HG03280 (cell line): ENCODE results near the gene ATP13A3.
"Not testable (repeated sequence)": the region's sequence is repeated elsewhere in the genome, so short reads cannot be mapped to it uniquely, and the experiment has no call there.

Experiments used
- ATAC-seq: cut with Tn5 transposase; IDR thresholded peaks from one replicate; pipeline ENCODE4 v1.9.1; 2021; ENCODE audit warnings: mild to moderate bottlenecking, moderate library complexity; ENCODE audit not compliant: unreplicated experiment

ATP13A3 gene

DNA sequence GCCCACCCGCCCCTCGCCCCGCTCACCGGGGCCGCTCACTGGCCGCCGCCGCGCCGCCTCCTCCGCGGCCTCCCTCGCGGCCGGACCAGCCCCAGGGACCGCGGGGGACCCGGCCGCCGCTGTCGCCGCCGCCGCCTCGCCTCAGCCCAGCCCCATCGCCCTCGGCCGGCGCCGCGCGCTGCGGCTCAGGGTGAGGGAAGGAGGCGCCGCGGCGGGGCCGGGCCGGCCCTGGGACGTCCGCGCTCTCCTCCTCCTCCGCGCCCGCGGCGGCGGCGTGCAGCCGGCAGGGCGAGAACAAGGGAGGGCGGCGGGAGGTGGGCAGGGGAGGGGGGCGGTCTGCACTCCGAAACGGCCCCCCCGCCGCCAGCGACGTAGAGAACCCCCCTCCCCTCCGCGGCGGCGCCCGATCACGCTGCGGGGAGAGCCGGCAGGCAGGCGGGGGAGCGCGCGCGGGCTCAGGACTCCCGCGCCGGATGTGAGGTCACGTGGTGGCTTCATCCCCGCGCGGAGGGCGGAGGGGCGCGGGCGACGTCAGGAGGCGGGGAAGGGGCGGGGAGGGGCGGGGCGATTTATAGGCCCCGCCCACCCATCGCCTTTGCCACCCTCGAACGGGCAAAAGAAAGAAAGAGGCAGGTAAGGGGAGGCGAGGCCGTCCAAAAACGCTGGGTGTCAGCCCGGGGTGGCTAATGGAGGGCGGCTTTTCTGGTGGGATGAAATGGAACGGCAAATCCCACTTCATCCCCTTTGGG lies at the start of gene ATP13A3:
TSS of gene ATP13A3 (minus strand) at position 463 of the 749 bp plus-strand sequence. CDS start 24,812 bp downstream, outside the sequence.
- peak; percentile 70 for ATAC-seq

DNA sequence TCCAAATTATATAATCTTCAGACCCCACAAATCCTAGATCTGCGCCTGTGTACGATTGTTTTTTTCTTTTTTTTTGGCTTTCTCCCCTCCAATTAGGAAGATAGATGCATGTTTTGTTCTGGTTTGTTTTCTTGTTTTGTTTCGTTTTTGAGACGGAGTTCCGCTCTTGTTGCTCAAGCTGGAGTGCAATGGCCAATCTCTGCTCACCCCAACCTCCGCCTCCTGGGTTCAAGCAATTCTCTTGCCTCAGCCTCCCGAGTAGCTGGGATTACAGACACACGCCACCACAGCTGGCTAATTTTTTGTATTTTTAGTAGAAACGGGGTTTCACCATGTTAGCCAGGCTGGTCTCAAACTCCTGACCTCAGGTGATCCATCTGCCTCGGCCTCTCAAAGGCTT lies 48.4 kb upstream of the ATP13A3 start:
- ATAC-seq: not testable (repeated sequence)

DNA sequence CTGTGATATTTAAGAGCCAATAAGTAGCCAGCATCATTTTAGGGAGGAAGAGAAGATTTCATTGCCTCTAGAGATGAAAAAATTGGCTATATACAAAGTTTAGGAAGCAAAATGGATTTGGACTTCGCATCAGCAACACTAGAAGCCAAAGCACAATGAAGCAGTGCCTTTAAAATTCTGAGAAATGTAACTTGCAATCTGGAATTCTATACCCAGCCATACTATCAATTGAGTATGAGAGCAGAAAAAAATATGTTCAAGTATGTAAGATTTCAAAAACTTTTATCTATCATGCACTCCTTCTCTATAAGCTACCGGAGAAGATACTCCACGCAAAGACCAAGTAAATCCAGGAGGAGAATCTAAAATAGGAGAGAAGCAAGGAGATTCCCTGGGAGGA lies 47.4 kb upstream of the ATP13A3 start:
- no peak for ATAC-seq

DNA sequence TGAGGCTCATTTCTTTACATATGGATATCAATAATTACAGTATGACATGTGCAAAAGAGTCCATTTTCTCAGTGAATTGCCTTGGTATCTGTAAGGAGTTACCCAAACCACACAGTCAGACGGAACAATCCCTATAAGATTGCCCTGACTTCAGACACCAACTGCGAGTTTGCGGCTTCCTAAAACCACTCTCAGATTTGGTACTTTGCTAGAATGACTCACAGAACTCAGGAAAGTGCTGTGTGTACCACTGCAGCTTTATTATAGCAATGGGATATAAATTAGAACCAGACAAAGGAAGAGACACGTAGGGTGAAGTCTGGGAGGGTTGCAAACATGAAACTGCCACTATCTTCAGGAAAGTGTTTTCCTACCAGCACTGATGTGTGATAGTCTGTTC lies 45.8 kb upstream of the ATP13A3 start:
- ATAC-seq: no peak

DNA sequence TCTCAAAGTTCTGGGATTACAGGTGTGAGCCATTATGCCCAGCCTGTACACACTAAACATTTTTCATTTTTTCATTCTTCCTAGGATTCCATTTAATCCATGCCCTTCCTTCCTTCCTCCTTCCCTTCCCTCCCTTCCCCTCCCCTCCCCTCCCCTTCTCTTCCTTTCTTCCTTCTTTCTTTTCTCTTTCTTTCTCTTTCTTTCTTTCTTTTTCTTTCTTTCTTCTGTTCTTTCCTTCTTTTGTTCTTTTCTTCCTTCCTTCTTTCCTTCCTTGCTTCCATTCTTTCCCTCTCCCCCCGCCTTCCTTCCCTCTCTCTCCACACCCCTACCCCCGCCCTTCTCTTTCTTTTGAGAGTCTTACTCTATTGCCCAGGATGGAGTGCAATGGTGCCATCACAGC lies 40.9 kb upstream of the ATP13A3 start:
- ATAC-seq: no peak

DNA sequence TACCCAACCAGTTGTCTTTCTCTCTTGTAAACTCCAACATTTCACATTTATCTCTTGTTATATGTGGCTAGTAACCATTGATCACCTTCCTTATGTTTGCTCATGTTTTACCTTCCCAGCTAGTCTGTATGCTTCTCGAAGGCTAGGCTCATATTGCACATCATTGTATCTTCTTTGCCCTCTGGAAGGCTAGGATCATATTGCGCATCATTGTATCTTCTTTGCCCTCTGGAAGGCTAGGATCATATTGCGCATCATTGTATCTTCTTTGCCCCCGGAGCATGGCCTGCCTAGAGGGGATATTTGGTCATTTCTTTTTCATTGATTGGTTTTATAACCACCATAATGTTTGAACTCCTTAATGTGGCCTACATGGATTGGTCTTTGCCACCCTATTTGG lies 39.4 kb upstream of the ATP13A3 start:
- no peak for ATAC-seq

DNA sequence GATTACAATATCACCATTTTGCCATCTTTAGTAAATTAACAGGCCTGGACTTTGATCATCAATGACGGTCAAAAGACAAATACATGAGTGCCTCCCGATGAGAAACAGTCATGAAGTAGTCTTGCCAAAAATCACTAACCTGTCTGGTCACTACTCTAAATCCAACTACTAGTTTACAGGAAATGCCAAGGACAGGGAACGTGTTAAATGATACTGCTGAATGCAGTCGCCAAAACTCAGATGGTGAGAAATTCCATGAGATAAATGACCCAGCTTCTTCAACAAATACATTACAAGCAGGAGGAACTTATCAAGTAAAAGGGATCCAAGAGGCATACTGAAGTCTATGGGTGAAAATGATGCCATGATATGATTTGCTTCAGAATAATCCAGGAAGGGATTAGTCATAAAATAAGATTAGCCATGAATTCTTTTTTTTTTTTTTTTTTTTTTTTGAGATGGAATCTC lies 35.8 kb upstream of the ATP13A3 start:
- ATAC-seq: no peak

DNA sequence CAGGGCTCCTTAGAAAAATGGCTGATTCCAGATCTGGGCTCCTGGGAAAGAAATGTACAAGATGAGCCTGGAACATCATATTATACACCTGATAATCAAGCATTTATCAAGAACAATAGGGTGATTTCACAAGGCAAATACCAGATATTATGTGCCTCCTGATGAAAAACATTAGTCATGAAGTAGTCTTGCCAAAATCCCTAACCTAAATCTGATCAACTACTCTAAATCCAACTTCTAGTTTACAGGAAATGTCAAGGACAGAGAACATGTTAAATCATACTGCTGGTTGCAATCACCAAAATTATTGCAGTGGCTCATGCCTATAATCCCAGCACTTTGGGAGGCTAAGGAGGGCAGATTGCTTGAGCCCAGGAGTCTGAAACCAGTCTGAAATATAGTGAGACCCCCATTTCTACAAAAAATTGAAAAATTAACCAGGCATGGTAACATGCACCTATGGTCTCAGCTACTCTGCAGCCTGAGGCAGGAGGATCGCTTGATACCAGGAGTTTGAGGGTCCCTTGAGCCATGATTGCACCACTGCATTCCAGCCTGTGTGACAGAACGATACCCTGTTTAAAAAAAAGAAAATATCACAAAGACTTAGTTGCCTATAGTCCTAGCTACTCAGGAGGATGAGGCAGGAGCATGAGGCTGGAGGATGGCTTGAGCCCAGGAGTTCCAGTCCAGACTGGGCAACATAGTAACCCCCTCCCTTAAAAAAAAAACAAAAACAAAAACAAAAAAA lies 34.9 kb upstream of the ATP13A3 start:
- ATAC-seq: no peak

DNA sequence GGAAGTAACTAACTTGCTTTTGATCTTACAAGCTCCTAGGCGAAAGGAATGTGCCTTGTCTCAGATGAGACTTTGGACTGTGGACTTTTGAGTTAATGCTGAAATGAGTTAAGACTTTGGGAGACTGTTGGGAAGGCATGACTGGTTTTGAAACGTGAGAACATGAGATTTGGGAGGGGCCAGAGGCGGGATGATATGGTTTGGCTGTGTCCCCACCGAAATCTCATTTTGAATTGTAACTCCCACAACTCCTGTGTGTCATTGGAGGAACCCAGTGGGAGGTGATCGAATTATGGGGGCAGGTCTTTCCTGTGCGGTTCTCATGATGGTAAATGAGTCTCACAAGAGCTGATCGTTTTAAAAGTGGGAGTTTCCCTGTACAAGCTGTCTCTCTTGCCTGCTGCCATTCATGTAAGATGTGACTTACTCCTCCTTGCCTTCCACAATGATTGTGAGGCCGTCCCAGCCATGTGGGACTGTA lies 33.9 kb upstream of the ATP13A3 start:
- ATAC-seq: peak; percentile 79

DNA sequence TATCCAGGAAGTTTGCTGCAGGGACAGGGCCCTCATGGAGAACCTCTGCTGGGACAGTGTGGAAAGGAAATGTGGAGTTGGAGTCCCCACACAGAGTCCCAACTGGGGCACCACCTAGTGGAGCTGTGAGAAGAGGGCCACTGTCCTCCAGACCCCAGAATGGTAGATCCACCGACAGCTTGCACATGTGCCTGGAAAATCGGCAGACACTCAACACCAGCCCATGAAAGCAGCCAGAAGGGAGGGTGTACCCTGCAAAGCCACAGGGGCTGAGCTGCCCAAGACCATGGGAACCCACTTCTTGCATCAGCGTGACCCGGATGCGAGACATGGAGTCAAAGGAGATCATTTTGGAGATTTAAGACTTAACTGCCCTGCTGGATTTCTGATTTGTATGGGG lies 33.4 kb upstream of the ATP13A3 start:
- not testable (repeated sequence) for ATAC-seq

DNA sequence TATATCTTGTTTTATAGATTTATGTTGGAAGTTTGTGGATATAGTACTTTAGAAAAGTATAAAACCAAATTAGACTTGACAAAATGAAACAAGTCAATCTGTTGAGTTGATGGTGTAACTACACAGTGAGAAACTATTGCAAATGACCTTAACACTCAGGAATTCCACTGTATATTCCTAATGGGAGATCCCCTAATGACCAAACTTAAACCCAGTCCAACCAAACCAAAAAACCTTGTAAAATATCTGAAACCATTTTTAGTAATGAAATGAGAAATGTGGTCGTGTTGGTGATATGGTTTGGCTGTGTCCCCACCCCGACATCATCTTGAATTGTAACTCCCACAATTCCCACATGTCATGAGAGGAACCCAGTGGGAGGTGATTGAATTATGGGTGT lies 31.9 kb upstream of the ATP13A3 start:
- ATAC-seq: no peak

DNA sequence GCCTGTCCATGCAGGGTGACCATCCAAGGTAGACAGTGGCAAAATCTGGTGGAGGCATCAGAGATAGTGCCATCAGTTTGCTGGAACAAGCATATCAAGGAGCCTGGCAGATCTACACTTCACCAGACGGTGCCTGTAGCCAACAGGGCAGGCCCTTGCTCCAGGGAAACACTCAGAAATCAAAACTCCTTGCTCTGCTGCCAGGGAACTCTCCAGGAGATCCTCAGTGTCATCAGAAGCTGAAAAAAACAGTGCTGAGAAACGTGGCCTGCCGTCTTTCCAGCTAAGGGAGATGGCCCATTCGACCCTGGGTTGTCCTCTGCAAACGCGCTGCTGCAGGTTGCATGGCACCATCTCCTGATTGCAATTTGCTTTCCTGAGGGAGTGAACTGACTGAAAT lies 30.5 kb upstream of the ATP13A3 start:
- ATAC-seq: no peak

DNA sequence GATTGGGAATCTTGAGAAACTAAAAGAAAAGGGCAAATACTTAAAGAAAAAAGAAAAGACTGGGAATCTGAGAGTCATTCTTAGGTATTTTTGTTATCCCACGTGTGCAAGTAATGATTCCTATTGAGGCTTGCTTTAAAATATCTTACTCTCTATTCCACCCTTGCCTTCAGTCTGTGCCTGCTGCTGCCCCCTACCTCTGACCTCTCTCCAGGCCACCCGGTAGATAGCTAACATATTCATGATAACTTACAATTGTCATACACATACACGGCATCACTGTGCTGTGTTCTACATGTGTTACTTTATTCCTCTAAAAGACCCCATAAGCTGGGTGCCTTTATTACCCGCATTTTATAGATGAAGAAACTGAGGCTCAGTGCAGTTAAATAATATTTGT lies 27.8 kb upstream of the ATP13A3 start:
- no peak for ATAC-seq

DNA sequence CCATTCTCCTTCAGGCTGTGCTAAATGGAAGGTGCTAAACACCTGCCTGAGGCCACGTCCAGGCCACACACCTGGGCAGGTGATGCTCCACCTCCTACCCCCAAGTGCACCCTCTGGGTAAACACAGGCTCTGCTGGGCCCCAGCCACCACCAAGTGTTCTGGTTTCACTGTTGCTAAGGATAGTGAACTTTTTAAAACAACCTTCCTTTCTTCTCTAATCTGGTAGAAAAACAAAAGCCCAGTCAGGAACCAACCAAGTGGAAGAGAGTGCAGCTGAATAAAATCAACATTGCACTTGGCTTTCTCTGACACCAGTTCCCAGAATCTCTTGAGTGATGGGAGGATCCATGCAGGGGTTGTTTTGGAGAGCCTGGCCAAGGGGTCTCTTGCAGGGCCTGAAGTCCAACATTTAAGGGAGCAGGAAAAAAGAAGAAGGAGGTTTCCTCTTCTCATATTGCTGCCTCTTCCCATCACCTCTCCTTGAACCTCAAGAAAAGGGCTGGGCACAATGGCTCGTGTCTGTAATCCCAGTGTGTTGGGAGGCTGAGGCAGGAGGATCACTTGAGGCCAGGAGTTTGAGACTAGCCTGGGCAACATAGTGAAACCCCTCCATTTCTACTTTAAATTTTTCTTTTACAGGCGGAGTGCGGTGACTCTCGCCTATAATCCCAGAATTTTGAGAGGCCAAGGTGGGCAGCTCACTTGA lies 26.2 kb upstream of the ATP13A3 start:
- no peak for ATAC-seq

DNA sequence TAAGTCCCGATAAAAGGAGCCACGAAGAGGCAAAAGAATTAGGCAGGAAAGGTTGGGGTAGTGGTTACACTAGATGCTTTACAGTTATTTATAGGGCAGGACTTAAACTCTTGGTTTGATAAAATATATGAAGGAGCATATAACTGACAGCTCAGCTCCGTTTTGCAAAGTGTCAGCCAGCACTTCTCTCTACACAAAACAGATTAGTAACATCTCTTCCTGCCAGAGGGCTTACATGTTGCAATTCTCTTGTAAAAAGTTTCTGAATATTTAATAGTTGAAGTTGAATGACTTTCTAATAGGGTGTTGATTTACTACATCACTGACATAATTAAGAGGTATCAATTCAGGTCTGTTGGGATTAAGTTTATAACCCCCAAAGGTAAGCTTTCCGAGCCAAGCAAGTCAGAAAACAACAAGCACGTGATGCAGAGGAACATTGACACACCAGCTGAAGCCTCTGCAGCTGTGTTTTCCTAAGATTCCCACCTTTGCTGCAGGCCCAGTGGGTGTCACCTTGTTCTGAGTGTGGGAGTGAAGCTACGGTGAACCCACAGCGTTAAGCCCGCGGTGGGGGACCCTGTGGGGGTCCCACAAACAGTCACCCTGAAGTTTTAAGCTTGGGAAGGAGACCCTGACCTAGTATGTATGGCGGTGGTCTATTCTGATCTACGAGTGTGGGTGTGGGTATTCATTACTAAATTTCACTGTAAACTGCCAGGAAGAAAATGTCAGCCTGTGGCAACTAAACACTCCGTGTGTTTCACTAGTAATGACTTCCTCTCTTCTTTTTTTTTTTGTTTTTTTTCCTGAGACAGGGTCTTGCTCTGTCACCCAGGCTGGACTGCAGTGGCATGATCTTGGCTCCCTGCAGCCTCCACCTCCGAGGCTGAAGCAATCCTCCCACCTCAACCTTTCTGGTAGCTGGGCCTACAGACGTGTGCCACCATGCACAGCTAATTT lies 22.0 kb upstream of the ATP13A3 start:
- ATAC-seq: no peak

DNA sequence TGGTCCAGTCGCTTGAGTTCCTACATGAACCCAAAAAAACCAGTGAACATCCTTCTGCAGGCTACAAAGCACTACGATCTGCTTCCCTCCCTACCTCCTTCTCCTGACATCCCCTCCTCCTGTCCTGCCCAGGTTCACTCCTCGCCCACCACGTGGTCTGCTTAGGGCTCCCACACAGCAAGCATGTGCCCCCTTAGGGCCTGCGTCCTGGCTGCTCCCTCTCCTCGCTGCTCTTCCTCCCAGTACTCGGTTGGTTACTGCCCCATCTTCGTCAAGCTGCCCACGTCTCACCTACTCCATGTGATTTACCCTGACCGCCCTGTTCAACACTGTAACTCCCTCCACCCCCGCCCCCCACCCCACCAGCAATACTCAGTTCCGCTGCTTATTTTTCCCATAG lies 20.8 kb upstream of the ATP13A3 start:
- ATAC-seq: no peak

DNA sequence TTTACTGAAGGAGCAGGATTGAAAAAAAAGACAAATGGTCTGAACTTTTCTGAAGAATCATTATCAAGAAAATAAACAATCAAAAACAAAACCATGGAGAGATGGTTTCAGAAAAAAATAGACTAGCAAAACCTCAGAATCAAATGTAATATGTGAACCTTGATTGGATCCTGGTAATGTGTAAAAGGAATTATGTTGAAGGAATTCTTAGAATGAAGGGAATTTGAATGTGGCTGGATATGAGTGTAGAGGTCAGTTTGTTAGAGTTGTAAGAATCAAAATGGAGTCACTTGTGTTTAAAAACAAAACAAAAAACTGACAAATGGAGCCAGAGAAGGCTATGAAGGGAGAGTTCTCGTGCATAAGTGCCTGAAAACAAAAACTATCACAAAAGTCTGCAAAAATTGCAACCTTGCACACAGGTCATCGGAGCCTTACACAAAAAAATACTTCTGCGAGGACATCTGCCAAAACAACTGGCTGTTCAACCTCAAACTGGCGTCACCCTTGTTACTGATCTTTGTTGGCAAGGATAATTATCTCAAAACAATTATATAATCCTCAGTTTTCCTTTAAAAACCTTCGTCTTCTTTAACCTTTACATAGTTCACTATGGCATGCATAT lies 19.1 kb upstream of the ATP13A3 start:
- ATAC-seq: no peak

DNA sequence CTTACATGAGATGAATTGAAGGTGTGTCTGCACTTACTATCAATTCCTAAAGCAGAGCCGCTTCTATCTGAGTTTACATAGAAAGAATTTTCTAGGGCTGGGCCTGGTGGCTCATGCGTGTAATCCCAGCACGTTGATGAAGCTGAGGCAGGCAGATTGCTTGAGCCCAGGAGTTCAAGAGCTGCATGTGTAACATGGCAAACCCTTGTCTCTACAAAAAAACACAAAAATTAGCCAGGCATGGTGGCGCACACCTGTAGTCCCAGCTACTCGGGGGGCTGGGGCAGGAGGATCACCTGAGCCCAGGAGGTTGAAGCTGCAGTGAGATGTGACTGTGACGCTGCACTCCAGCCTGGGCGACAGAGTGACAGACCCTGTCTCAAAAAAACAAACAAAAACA lies 18.1 kb upstream of the ATP13A3 start:
- ATAC-seq: no peak

DNA sequence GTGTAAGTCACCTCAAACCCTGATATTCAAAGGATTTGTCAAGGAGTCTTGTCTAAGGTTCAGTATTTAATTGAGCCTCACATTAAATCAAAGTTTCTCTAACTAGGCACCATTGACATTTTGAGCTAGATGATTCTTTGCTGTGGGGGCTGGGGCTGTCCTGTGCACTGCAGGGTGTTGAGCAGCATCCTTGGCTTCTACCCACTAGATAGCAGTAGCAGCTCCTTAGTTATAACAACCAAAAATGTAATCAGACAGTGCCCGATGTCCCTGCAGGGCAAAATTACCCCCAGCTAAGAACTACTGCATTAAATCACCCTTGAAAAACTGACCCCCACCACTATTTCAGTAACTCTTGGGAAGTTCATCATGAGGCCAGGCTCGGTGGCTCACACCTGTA lies 17.3 kb upstream of the ATP13A3 start:
- ATAC-seq: no peak

DNA sequence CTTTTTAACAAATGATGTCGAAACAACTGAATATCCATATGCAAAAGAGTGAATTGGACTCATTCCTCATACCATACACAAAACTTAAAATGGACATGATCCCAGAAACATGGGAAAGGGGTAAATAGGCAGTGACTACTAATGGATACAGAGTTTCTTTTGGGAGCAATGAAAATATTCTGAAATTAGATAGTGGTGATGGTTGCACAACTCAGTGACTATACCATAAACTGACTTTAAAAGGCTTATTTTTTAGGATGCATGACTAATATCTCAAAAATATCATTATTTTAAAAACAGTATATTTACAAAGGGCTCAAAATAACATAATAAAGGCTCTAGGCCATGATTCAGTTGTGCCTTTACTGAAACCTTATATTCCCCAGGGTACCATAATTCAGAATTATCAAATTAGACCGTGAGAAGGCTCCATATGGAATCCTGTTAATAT lies 16.3 kb upstream of the ATP13A3 start:
- no peak for ATAC-seq
